ENCODE results near the gene HAVCR2. TPM values are rescaled to one million over a fixed set of nuclear protein-coding genes. Genes with fewer than 3 reads are reported as not detected.

The HAVCR2 gene
- total and polyA plus RNA-seq, 9 of the 15 experiments (the other 6 are each of a cell fraction or from before 2014, with no cell fraction given), result 0.04 to 0.11 (median 0.06) TPM; not detected in 5

- TF ChIP-seq TFE3 (CRISPR knock-in tag; IDR thresholded peaks at IDR 0.05), result no peak
- TF ChIP-seq CHD7 (IDR thresholded peaks at IDR 0.05; ENCODE audit: low read depth, low read length), result no peak
Measured at GRCh38 chr5:157046041-157046440, 62.8 kb downstream of the HAVCR2 start (continued).

Data from K562 (cell line).